GM12878 (cell line): ENCODE results near the gene FSIP1.

Experiments
- ATF2 ChIP-seq: IDR thresholded peaks from 2 replicates; pipeline ENCODE4 v1.6.1; 2012; ENCODE audit warnings: low read length, inconsistent platforms
- CBX5 ChIP-seq: sonication (generic); IDR thresholded peaks from 2 replicates; pipeline ENCODE4 v1.6.1; 2016; ENCODE audit warnings: low read depth, moderate library complexity, mild to moderate bottlenecking, inconsistent platforms
- CTCF ChIP-seq, 3 experiments: IDR thresholded peaks in 2 of 3; conservative IDR thresholded peaks in 1 of 3; 2 replicates each; pipeline ENCODE4 v1.5.1; 2011; ENCODE audit warnings: low read depth in 3 of 3, low read length in 3 of 3, mild to moderate bottlenecking in 3 of 3, control low read depth in 2 of 3, moderate library complexity in 2 of 3, inconsistent platforms in 1 of 3, mixed read lengths in 1 of 3; ENCODE audit not compliant: control insufficient read depth in 2 of 3, insufficient read depth in 1 of 3; ENCODE audit errors: extremely low read depth in 1 of 3
- EGR1 ChIP-seq, 2 experiments: IDR thresholded peaks; 1 replicate in 1 of 2; 2 replicates in 1 of 2; pipeline ENCODE4 v1.6.1; 2011 to 2012; ENCODE audit warnings: low read depth in 2 of 2, low read length in 2 of 2, borderline replicate concordance in 1 of 2, mild to moderate bottlenecking in 1 of 2, moderate library complexity in 1 of 2
- ELK1 ChIP-seq: IDR thresholded peaks from 2 replicates; pipeline ENCODE4 v1.6.1; 2012; ENCODE audit warnings: low read depth, low read length, improper control_type of control experiment
- FOXK2 ChIP-seq: fragments of 450-650 bp; IDR thresholded peaks from 2 replicates; pipeline ENCODE4 v1.6.1; 2017; ENCODE audit warnings: mild to moderate bottlenecking, moderate library complexity
- MAX ChIP-seq: IDR thresholded peaks from 2 replicates; pipeline ENCODE4 v1.6.1; 2012; ENCODE audit warnings: low read depth, low read length, improper control_type of control experiment
- MXI1 ChIP-seq: fragments of 150-350 bp; IDR thresholded peaks from 2 replicates; pipeline ENCODE4 v1.6.1; 2011; ENCODE audit warnings: low read depth, mild to moderate bottlenecking, inconsistent platforms, low read length, improper control_type of control experiment
- NR2C2 ChIP-seq: IDR thresholded peaks from 2 replicates; pipeline ENCODE4 v1.6.1; 2011; ENCODE audit warnings: borderline replicate concordance, low read depth; ENCODE audit not compliant: control insufficient read depth, insufficient read length
- POLR2A ChIP-seq: IDR thresholded peaks from 2 replicates; pipeline ENCODE4 v1.6.1; 2011; ENCODE audit warnings: low read depth, mild to moderate bottlenecking, low read length
- POLR2AphosphoS5 ChIP-seq: IDR thresholded peaks from 2 replicates; pipeline ENCODE4 v1.6.1; 2011; ENCODE audit warnings: mild to moderate bottlenecking, low read length, inconsistent platforms
- REST ChIP-seq: IDR thresholded peaks from 2 replicates; pipeline ENCODE4 v1.6.1; 2012; ENCODE audit warnings: mild to moderate bottlenecking, low read depth, low read length
- SREBF2 ChIP-seq: IDR thresholded peaks from 2 replicates; pipeline ENCODE4 v1.6.1; 2012; ENCODE audit warnings: mild to moderate bottlenecking, low read length
- TAF1 ChIP-seq: IDR thresholded peaks from 2 replicates; pipeline ENCODE4 v1.6.1; 2011; ENCODE audit warnings: mild to moderate bottlenecking, low read depth, low read length, borderline replicate concordance

GRCh38 chr15:39597336-39597735 is 185.3 kb downstream of the FSIP1 start:
- no peak for TF ChIP-seq SREBF2
- no peak for TF ChIP-seq CTCF (IDR thresholded peaks at IDR 0.05 in 2 of 3, conservative IDR thresholded peaks at IDR 0.05 in 1 of 3; ENCODE audit: control insufficient read depth in 2 of 3, extremely low read depth in 1 of 3, insufficient read depth in 1 of 3, low read depth in 3 of 3, low read length in 3 of 3)
- TF ChIP-seq EGR1 (IDR thresholded peaks at IDR 0.05; ENCODE audit: borderline replicate concordance in 1 of 2, low read depth in 2 of 2, low read length in 2 of 2), result no peak
- TF ChIP-seq MXI1, result no peak
- TF ChIP-seq ELK1, result no peak
- no peak for TF ChIP-seq TAF1
- TF ChIP-seq MAX, result no peak
- TF ChIP-seq POLR2A, result no peak
- no peak for TF ChIP-seq FOXK2
- TF ChIP-seq REST, result no peak
- no peak for TF ChIP-seq POLR2AphosphoS5
- no peak for TF ChIP-seq ATF2
- TF ChIP-seq CBX5, result no peak
- TF ChIP-seq NR2C2, result no peak
